Ovary (tissue), 3 donors: ENCODE measurements around the gene FBXO40.

ENCODE experiments used
- CTCF ChIP-seq, 3 donors: fragments of 450-650 bp in 2 of 3; fragments of 200-600 bp in 1 of 3; IDR thresholded peaks; one replicate each; pipeline versions ENCODE4 v1.5.1 to v1.8.0; 2016 to 2022; ENCODE audit warnings: antibody characterized with exemption in 3 of 3, mild to moderate bottlenecking in 1 of 3
- EP300 ChIP-seq: sonication (generic); formaldehyde crosslinking; IDR thresholded peaks from one replicate; pipeline ENCODE4 v1.6.1; 2017; ENCODE audit warnings: antibody characterized with exemption
- POLR2A ChIP-seq: fragments of 450-650 bp; IDR thresholded peaks from one replicate; pipeline ENCODE4 v1.6.1; 2017; ENCODE audit warnings: antibody characterized with exemption, mild to moderate bottlenecking, moderate library complexity
- donor health status: DM: no; HTN: no; CAD: no.

- TF ChIP-seq CTCF (IDR thresholded peaks at IDR 0.05): no peak
- TF ChIP-seq POLR2A: no peak
- TF ChIP-seq EP300: no peak
Measured at GRCh38 chr3:121637922-121638321, 44.7 kb downstream of the FBXO40 start.
